Activated CD4-positive, alpha-beta T cell treated with anti-CD3 and anti-CD28 coated beads for 48 hours (primary cell): ENCODE measurements around the gene HOXB2.
"Not testable (repeated sequence)": the region's sequence is repeated elsewhere in the genome, so short reads cannot be mapped to it uniquely, and the experiment has no call there.

ENCODE experiments used
- DNase-seq: peaks from one replicate; pipeline ENCODE4 v3.0.0-alpha.2; 2020

Gene HOXB2

DNA sequence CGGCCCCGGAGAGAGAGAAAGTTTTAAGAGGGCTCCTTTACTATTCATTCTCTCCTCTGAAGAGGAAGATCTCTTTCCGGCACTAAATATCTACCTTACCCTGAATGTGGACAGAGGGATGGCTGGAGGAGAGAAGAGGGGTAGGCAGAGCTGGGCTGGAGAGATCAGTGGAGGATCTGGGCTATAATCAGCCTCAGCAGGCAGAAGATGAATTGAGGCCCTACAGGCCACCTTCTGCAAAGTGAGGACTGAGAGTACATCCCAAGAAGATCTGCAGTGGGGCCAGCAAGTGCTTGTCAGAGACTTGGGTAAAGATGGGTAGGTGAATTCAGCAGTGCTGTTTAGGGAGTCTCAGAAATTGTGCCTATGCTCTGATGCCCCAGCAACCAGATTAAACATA, 7.6 kb downstream of the HOXB2 start:
- DNase-seq: no peak

DNA sequence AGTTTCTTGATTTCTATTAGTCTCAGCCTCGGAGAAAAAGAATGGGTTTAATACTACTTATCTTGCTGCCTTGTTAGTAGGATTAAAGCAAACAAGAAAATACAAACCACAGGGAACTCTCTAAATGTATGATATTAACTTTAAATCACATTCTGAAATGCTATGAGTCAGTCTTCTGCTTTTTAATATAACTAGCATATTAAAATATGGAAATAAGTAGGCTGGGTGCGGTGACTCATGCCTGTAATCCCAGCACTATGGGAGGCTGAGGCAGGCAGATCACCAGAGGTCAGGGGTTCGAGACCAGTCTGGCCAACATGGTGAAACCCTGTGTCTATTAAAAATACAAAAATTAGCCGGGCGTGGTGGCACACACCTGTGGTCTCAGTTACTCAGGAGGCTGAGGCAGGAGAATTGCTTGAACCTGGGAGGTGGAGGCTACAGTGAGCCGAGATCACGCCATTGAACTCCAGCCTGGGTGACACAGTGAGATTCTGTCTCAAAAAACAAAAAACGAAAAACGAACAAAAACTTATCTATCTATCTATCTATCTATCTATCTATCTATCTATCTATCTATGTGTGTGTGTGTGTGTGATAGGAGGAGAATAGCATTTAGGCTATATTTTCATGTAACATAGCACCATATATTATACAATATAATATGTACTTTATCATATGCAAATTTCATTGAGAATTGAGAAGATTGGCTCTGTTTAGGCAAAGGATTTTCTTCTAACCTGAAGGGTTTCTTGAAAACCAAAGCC, 8.9 kb downstream of the HOXB2 start:
- DNase-seq: not testable (repeated sequence)

DNA sequence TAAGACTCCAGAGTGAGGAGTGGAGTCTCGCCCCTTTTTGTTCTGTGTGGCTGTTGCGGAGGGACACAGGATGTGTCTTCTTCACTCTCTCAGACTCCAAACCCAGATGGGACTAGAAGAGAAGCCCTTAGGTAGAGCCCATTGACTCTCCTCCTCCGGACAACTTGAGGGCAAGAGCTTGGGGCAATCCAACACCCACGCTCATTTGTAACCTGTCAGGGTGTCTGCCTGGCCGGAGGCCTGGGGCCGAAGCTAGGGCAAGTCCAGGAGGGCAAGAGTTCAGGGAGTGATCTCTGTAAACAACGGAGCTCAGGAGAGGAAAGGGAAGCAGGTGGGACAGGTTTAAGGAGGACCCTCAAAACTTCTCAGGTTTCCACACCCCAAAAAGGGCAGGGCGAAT, 12.6 kb downstream of the HOXB2 start:
- DNase-seq: no peak

DNA sequence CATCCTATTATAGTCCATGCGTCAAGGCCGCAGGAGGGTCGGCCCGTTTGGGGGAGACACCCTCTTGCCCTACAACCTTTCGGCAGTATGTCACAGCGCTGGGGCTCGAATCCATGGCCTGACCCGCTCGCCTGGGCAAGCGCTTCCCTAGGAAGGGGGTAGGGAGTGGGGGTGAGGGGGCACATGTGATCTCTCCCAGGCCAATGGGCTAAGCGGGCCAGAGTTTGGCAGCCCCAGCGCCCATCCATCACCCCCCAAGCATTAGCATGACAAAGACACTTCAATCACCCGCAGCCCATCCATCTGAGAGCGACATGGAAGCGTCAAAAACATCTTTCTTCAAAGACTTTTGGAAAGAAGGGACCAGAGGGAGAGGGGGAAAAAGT, 14.0 kb downstream of the HOXB2 start, which contains the start of gene HOXB1:
Gene HOXB1 (minus strand): TSS at position 125 of the 386 bp plus-strand sequence. CDS start 107 bp downstream, at position 18.
- no peak for DNase-seq

DNA sequence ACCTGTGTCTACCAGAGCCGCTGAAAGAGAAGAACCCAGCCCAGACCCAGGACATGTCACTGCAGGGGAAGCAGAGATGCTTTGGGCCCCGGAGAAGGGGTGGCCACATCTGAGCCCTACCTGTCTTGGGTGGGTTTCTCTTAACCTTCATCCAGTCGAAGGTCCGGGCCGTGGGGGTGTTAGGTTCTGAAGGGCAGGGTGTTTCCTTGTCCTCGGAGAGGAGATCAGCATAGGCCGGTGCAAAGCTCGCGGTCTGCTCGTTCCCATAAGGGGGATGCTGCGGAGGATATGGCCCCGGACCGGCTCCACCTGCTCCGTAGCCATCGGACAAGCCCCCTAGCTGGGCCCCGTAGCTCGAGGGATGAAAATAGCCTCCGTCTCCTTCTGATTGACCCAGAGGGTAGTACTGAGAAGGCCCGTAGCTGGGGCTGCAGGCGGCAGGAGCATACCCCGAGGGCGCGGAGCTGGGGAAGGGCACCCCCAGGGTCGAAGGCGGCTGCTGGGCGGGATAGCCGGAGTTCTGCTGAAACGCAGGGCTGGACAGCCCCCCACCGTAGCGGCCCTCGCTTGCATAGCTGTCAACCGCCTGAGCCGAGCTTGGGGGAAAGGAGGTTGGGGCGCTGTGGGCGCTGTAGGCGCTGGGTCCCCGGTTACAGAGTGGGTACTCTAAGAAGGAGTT, 14.6 kb downstream of the HOXB2 start:
- DNase-seq: no peak

DNA sequence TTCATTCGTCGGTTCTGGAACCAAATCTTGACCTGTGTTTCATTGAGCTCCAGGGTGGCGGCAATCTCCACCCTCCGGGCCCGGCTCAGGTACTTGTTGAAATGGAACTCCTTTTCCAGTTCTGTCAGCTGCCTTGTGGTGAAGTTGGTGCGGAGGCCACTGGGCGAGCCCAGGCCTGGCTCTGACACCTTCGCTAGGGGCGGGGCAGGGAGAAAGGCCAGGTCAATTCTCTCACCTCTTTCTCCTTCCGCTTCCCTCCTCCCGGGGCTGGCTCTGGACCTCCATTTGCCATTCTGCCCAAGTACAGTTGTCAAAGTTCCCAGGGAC, 15.3 kb downstream of the HOXB2 start:
- DNase-seq: no peak

DNA sequence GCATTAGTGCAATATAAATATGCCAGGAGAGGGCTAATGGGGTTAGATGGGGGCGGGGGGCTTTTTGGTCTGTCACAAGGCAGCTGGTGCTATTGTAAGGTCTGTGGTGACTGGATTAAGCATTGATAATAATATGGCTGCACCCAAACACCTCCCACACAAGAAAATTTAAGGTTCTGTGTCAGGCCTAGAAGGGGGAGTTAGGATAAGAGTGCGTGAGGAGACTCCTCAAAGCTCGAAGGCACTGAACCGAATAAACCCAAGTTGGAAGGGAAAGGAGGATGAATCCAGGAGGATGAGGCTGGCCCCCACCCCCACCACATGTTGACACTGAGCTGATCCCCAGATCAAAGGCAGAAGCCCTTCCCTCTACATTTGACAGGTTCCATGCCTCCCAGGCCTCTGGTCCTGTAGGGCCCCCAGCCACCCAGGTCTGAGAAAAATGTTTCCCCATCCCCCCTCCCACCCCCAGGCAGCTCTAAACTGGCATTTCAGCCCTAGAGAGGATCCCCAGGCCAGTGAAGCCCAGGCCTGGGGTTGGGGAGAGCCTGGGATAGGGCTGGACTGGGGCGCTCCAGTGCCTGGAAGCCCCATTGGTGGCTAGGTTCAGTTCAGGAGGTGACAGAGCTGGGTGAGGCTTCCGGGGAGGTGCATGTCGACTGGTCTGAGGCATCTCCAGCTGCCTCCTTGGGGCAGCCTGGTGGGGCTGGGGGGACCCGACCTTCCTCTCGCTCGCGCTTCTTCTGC, 15.8 kb downstream of the HOXB2 start:
- no peak for DNase-seq

DNA sequence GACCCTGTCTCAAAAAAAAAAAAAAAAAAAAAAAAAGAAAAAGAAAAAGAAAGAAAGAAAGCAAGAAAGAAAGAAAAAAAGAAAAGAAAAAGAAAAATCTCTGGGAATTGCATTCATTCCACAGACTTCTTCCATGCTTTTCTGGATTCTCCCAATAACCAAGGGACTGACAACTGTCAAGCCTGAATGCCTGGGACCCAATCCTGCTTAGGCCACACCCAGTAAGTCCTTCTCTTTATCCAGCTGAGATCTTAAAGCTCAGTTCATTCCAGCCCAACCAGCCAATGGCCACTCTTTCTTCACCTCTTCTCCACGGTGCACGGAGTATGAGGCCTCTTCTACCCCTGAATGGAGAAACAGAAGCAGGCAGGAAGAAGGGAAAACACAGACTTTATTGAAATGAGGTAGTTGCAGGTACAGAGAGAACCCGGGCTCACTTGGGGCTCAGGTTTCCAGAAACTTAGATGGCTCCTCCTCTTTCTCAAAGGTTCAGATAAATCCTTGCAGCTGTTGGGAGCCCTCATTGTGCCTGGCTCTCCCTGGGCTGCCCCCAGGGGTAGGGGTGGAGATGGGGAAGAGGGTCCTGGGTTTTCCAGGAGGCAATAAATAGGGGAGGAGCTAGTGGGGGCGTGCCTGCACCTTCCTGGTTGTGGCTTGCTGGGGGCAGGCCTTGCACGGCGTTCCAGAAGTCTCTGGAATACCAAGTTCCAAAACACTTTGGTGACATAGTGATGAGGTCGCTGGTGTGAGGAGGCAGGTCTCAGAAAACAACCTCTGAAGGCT, 16.6 kb downstream of the HOXB2 start:
- DNase-seq: no peak

DNA sequence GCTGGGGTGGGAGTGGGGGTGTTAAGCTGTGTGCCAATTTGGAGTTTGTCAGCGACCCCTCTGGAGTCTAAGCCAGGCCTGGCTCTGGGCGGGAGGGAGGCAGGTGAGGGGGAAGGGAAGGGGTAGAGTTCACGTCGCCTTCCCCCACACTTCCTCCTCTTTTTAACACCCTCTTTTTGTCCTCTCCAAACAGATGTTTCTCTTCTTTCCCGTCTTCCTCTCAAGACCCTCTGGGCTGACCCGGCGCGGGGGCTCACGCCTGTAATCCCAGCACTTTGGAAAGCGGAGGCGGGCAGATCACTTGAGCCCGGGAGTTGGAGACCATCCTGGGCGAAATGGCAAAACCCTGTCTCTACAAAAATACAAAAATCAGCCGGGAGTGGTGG, 17.4 kb downstream of the HOXB2 start:
- DNase-seq: no peak

DNA sequence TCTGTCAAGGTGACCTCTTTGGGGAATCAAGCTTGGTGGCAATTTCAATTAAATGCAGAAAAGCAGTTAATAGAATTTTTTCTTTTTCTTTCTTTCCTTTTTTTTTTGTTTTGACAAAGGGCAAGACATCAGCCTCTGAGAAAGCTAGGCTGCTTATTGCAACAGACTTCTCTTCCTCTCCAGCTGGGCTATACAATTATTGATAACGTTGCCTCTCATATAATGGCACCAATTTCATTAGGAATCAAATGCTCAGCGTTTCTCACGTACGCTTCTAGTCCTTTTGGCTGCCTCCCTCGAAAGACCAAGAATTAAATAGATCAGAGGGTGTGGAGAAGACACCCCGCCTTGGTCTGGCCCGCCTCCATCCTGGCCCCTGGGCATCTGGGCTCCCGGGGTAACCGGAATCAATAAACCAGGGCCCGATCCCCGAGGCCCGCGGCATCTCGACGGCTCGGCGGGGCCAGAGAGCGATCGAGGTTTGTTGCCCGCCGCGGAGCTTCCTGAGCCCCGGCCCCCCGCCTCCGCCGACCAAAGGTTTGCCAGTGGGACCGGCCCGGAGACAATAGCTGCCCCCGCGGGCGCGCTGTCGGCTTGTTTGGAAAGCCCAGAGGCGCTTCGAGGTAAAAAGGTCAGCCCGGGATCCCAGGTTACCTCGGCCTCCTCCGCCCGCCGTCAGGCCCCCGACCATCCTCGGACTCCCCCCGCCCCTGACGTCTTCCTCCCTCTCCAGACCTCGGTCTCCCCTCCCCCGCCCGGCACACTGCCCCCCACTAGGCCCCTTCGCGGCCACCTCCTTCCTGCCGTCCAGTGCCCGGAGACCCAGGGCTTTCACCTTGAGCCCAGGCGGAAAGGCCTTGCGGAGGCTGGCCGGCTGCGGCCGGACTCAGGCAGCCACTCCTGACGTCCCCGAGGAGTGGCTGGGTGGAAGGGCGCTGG, 18.0 kb downstream of the HOXB2 start:
- DNase-seq: no peak

DNA sequence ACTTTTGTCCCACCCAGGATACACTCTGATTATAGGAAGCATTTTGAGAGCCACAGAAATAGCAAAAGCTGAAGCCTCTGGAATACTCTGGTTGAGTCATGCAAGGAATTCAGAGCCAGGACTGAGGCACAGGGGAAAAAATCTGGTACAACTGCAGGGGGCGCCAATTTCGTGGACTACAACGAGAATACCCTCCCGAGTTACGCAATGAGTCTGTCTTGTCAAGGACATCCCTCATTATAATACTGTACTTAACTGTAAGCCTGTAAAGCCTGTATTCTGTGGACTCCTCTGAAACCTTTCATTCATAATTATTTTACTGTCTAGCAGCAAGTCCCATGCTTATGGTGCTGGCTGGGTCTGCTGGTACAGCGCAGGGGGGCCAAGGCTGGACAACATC, 21.9 kb downstream of the HOXB2 start:
- DNase-seq: no peak

DNA sequence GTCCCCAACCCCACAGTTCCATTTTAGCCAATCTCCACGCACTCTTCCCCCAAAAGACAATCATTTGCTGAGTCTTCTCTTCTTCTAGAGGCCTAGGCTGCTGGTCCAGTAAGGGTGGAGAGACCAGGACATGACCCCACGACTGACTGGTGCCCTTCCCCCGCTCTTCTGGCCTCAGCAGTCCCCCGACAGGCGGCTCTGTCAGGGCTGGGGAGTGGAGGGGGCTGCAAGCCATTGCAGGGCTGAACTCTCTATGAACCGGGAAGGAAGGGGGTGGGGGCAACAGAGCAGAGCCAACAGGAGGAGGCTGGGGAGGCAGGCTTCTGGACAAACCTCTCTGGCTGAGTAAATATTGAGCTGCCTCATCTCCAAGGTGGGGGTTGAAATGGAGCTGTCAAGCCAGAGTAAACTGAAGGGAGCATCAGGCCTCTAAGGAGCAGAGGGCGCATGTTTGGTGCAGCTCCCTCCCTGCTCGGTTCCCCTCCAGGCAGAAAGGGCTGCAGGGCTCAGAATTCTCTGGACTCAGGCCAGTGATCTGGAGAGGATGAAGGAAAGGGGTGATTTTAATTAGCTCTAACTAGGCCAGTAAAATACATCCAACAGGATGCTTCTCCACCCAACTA, 22.8 kb downstream of the HOXB2 start:
- no peak for DNase-seq

DNA sequence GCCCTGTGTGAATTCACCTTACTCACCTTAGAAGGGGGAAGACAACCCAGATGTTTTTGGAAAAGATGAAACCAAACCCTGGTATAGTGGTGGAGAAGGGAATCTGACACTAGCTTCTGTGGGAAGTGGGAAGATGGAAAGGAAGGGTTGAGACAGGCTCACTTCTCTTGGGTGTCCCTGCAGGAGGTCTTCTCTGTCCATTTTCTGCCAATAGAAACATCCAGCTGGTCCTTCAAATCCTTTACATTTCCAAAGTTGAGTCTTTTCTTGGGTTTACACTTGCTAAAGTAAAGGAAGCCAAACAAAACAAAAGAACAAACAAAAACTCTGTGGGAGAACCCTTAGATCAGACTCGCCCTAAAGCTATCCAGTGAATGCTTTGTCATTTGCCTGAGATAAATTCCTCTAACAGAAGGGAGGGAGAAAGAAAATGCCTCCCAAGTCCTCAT, 24.3 kb downstream of the HOXB2 start:
- DNase-seq: no peak

DNA sequence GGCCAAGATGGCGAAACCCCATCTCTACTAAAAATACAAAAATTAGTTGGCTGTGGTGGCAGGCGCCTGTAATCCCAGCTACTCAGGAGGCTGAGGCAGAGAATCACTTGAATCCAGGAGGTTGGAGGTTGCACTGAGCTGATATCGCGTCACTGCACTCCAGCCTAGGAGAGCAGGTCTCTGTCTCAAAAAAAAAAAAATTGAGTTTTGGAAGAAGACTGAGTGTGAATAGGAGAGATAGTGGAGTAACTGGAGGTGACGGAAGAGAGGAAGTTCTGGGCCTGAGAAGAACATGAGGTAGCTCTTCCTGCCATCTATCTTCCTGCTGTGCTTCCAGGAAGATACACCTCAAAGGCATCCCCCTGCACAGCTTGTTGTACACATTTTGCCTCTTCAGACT, 25.5 kb downstream of the HOXB2 start:
- DNase-seq: no peak

DNA sequence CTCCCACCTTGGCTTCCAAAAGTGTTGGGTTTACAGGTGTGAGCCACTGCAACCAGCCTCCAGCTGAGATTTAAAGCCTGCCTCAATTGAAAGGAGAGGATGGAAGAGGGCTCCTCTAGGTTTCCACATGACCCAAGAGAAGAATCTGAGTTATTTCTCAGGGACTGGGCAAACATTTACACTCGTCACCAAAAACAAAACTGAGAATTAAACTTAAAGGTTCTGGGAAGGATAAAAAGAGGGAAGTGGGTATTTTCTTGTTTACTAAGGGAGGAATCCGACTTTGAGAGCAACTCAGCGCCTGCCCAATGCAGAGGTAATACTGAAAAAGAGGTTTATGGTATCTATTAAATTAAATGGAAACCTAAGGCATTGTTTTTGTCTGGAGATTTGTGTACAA, 27.4 kb downstream of the HOXB2 start:
- no peak for DNase-seq

DNA sequence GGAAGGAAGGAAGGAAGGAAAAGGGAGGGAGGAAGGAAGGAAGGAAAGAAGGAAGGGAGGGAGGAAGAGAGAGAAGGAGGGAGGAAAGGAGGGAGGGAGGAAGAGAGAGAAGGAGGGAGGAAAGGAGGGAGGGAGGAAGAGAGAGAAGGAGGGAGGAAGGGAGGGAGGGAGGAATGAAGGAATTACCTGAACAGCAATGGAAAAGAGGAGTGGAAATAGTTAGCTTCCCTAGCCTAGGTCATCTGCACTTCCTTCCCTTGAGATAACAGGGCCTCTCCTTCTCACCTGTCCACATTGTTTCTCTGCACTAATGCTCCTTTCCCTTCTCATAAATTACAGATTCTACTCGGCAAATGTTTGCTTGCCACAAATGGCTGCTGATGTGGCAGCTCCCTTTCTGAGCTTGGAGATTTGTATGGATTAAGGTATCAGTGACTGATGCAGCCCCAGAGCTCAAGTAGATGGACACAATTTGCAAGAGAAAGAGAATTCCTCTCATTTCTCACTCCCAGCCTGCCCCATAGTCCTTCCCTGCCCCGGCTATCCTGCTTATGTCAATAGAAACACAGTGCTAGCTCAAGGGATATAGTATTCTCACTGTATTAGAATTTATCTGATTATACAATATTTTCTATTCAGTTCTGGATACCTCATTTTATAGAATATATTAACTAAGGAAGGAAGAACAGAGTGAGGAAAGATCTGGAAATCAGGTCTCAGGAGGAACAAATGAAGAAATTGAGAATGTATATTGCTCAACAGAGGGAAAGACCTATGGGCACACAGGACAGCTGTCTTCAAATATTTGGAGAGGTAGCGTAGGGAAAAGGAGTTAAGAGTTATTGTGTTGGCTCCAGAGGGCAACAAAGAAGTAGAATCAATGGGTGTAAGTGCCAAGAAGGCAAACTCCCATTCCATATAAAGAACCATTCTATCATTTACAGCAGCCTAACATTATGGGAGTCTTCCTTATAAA, 28.7 kb downstream of the HOXB2 start:
- no peak for DNase-seq

DNA sequence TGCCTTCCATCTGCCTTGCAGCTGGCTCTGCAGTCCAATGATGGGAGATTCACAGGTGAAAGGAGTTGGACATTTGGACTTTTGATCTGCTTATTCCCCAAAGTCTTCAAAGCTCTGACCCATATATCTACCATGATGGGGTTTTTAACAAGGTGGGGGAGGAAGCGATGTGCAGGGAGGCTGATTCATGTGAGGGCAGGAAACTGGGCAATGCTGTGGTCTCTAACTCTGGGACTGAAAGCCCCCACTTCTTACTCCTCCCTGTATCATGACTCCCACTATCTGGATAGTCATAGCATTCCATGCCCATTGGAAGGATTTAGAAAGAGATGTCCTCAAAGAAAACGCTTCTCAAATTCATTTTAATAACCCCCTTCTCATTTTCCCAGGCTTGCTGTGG, 30.4 kb downstream of the HOXB2 start:
- DNase-seq: no peak

DNA sequence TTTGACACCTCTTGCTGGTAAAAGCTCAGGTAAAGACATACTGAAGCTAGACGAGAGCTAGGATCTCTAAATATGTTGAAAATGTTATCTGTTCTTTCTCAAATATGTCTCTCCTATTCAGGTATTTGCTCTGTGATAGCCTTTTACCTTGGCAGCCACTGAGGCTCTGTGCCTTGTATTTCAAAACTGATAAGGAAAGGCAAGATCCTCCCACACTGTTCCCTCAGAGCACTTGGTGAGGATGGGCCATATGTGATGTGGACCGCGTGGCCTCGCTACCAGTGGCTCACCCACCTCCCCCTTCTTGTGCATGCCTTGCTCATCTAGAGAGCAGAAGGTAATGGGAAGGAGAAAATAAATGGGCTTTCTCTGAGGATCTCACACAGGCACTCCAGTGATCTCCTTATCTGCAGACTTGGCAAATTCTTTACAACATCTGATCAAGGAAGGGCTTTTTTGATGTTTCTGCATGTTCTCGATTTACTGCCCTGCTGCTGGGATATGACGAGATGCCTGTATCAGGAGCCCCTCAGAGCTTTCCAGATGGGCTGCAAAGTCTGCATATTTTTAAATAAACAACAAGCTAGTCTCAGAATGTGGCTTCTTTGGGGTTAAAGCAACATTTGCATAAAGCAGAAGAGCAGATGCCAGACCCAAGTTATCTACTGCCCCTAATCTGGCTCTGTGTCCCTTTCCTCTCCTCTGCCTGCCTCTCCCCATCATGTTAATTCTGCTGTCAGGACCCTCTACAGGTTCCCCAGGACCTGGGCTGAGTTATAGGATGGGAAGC, 31.0 kb downstream of the HOXB2 start:
- no peak for DNase-seq

DNA sequence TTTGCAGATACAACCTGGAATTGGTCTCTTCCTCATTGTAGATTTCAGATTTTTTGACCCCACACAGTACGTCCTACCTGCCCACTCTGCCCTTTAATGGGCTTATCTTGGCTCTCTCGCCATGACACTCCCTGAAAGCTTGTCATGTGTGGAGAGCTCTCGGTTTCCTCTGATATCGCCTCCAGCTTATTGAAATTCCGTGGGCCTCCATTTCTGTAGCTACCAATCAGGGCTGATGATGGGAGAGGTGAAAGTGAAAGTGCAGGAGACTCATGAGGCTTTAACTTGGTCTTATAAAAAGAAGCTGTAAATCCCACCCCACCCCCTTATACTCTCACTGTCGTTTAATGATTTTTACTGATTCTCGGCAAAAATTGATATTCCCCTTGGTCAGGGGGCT, 31.8 kb downstream of the HOXB2 start:
- DNase-seq: no peak
